MCF 10A (cell line): ENCODE results near the gene CD276. TPM values are rescaled to one million over a fixed set of nuclear protein-coding genes. Genes with fewer than 3 reads are reported as not detected.

Source experiments
- BruUV-seq: library from RNA; stranded (reverse); fragments of 400-500 nt; replicated peaks from 2 replicates; lab custom pipeline; 2021; lab: Mats Ljungman, UMichigan
- CTCF ChIA-PET: fragments of 300-600 bp; sonication (Branson Sonifier 250); formaldehyde crosslinking; extraction: SDS; loops from one replicate; lab custom pipeline; 2021; ENCODE audit warnings: antibody characterized with exemption, inconsistent platforms; lab: Yijun Ruan, JAX
- POLR2A ChIA-PET: fragments of 300-600, 350-650 bp; sonication (Branson Sonifier 250); formaldehyde crosslinking; extraction: SDS; loops from one replicate; lab custom pipeline; 2020; ENCODE audit warnings: antibody characterized with exemption, inconsistent platforms; lab: Yijun Ruan, JAX
- DNase-seq: peaks from one replicate; pipeline ENCODE4 v3.0.0-alpha.2; 2018; ENCODE audit not compliant: unreplicated experiment
- H3K27ac Mint-ChIP-seq: one replicate; pipeline ENCODE4 v1.8.0; 2022; ENCODE audit warnings: mild to moderate bottlenecking, low read depth, mixed read lengths; ENCODE audit not compliant: unreplicated experiment
- H3K27me3 Mint-ChIP-seq: one replicate; pipeline ENCODE4 v1.8.0; 2022; ENCODE audit warnings: mixed read lengths; ENCODE audit not compliant: insufficient read depth, unreplicated experiment
- H3K36me3 Mint-ChIP-seq: one replicate; pipeline ENCODE4 v1.8.0; 2022; ENCODE audit warnings: mild to moderate bottlenecking, moderate library complexity, mixed read lengths; ENCODE audit not compliant: insufficient read depth, unreplicated experiment
- H3K4me1 Mint-ChIP-seq: one replicate; pipeline ENCODE4 v1.8.0; 2022; ENCODE audit warnings: mixed read lengths; ENCODE audit not compliant: insufficient read depth, unreplicated experiment
- H3K4me3 Mint-ChIP-seq: one replicate; pipeline ENCODE4 v1.8.0; 2022; ENCODE audit warnings: mild to moderate bottlenecking, moderate library complexity, mixed read lengths; ENCODE audit not compliant: unreplicated experiment
- H3K9me3 Mint-ChIP-seq: one replicate; pipeline ENCODE4 v1.8.0; 2022; ENCODE audit warnings: mixed read lengths; ENCODE audit not compliant: unreplicated experiment
- CTCF ChIP-seq: fragments of 200-600 bp; IDR thresholded peaks from one replicate; pipeline ENCODE4 v1.8.0; 2022; ENCODE audit warnings: antibody characterized with exemption, mild to moderate bottlenecking; ENCODE audit not compliant: unreplicated experiment
- intact Hi-C: fragments of 100-400 bp; cut with micrococcal nuclease; formaldehyde crosslinking; loops from 2 replicates; pipeline ENCODE4 v1.14.1; 2022
- total RNA-seq: library from RNA; stranded (reverse); gene quantifications from 2 replicates; pipeline ENCODE4 v1.2.3, GENCODE V29; 2022

The CD276 gene
- total RNA-seq, 1 experiment from 2014 or later = 52.8 TPM

- H3K27me3 Mint-ChIP-seq = no peaks in the 10 kb centered on the region
- no peak overlapping the region for H3K4me3 Mint-ChIP-seq
- peaks cover 46% of the 10 kb centered on the region for H3K4me1 Mint-ChIP-seq
- DNase-seq = peak; percentile 77
- H3K36me3 Mint-ChIP-seq = no peaks in the 10 kb centered on the region
- no TSS peak for BruUV-seq
- no peaks in the 10 kb centered on the region for H3K9me3 Mint-ChIP-seq
- CTCF ChIA-PET = interaction anchor here (0.7 to 8.2 kb wide), 8 partner anchors 10 to 380 kb away, joined by 3 to 98 read pairs (median 8); partner anchors contain the start of gene NPTN
- peak overlapping the region; percentile 52 for H3K27ac Mint-ChIP-seq
- TF ChIP-seq CTCF = no peak
- POLR2A ChIA-PET = interaction anchor here (1.5 to 5.3 kb wide), 4 partner anchors 10 to 54 kb away, joined by 5 to 91 read pairs (median 36); partner anchors contain the start of gene NPTN
- intact Hi-C loops = no loop called here
Observed at GRCh38 chr15:73686781-73687256, 2.6 kb downstream of the CD276 start.

DNA sequence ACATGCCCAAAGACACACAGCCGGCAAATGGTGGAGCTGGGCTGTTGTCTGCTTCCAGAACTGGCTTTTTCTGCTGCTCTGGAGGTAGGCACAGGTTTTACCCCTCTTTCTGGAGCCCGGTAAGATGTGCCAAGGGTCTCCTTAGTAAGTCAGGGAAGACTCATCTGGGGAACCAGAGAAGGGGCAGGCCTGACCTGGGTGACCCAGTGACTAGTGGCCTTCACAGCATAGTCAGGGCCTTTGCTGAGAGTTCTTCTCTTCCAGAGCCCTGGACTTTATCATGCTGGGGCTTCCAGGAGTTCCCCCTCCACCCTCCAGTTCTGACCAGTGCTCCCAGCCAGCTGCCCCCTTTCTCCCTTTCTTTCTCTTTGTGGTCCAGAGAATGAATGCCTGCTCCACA, 3.2 kb downstream of the CD276 start:
- CTCF ChIA-PET = interaction anchor here (0.6 to 8.2 kb wide), 10 partner anchors 10 to 1569 kb away, joined by 3 to 98 read pairs (median 3); partner anchors contain the start of genes NPTN and SENP8
- no peaks in the 10 kb centered on the region for H3K9me3 Mint-ChIP-seq
- POLR2A ChIA-PET = interaction anchor here (1.5 to 5.3 kb wide), 3 partner anchors 9 to 54 kb away, joined by 5 to 91 read pairs (median 67); partner anchors contain the start of gene NPTN
- no peak for DNase-seq
- TF ChIP-seq CTCF = no peak
- H3K36me3 Mint-ChIP-seq = no peaks in the 10 kb centered on the region
- H3K27ac Mint-ChIP-seq = no peak overlapping the region
- H3K27me3 Mint-ChIP-seq = no peaks in the 10 kb centered on the region
- no TSS peak for BruUV-seq
- H3K4me3 Mint-ChIP-seq = no peak overlapping the region
- peaks cover 42% of the 10 kb centered on the region for H3K4me1 Mint-ChIP-seq
- intact Hi-C loops = no loop called here

GRCh38 chr15:73688455-73688854, 4.3 kb downstream of the CD276 start:
- no TSS peak for BruUV-seq
- no peak for TF ChIP-seq CTCF
- H3K9me3 Mint-ChIP-seq = no peaks in the 10 kb centered on the region
- no peak for DNase-seq
- ChIA-PET POLR2A (interaction anchor here (1.1 kb wide), 1 partner anchor 54 kb away, joined by 4 read pairs; no protein-coding TSS in a partner anchor), CTCF (interaction anchor here (0.7 to 8.2 kb wide), 5 partner anchors 10 to 384 kb away, joined by 3 to 98 read pairs (median 3); partner anchors contain the start of gene NPTN)
- intact Hi-C loops = no loop called here
- peak overlapping the region; percentile 21 for H3K27ac Mint-ChIP-seq
- H3K27me3 Mint-ChIP-seq = no peaks in the 10 kb centered on the region
- no peaks in the 10 kb centered on the region for H3K36me3 Mint-ChIP-seq
- H3K4me3 Mint-ChIP-seq = no peak overlapping the region
- peaks cover 44% of the 10 kb centered on the region for H3K4me1 Mint-ChIP-seq

- Mint-ChIP-seq H3K4me1 (peaks cover 55% of the 10 kb centered on the region), H3K36me3 (no peaks in the 10 kb centered on the region), H3K27ac (no peak overlapping the region), H3K27me3 (no peaks in the 10 kb centered on the region), H3K4me3 (no peak overlapping the region), H3K9me3 (no peaks in the 10 kb centered on the region)
- DNase-seq = peak; percentile 66
- no peak for TF ChIP-seq CTCF
- ChIA-PET CTCF (interaction anchor here (0.7 to 1.8 kb wide), 7 partner anchors 9 to 131 kb away, joined by 3 to 21 read pairs (median 4); no protein-coding TSS in a partner anchor), POLR2A (interaction anchor here (0.6 to 1.9 kb wide), 4 partner anchors 55 to 78 kb away, joined by 3 to 16 read pairs (median 7); partner anchors contain the start of gene NPTN)
- no TSS peak for BruUV-seq
- intact Hi-C loops = no loop called here
Observed at GRCh38 chr15:73691396-73691795, 7.2 kb downstream of the CD276 start.
